CD4-positive, alpha-beta T cell treated with Interleukin-21 for 1 hour (primary cell): ENCODE results near the gene BEGAIN.

Source experiments
- DNase-seq: peaks from one replicate; pipeline ENCODE4 v3.0.0-alpha.2; 2020

The BEGAIN gene

DNA sequence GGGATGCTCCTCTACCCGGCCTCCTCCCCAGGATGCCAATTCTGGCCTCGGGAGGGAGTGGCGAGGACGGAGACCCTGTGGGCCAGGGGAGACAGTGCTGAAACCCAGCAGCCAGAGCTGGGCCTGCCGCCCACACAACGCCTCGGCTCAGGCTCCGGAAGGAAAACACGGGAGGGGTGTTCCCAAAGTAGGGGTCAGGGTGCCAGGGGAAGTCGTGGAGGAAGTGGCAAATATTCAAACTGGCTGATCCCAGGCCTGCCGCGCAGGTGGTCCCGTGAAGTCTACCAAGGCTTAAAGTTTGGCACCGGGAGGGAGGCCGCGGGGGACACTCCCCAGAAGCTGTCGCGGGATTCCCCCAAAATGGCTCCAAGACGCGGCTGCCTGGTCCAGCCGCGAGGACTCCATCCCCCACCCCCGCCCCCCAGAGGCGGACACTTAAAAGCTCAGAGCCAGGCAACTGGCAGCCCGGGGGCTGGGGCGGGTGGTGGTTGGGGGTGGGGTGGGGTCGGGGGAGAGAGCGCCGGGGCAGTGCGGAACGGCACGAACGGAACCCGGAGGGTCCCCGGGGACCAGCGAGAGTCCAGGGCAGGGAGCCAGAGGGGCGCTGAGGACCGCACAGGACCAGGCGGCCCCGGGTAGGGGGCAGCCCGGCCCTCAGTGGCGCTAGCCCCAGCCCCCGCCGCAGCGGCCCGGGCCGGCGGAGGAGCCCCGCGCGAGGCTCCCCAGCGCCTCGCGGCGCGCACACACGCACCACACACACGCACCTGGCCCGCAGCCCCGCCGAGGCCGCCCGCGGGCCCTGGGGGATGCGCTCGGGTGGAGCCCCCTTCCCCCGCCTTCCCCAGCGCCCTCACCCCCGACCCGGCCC, 20.0 kb downstream of the BEGAIN start:
- DNase-seq = no peak

DNA sequence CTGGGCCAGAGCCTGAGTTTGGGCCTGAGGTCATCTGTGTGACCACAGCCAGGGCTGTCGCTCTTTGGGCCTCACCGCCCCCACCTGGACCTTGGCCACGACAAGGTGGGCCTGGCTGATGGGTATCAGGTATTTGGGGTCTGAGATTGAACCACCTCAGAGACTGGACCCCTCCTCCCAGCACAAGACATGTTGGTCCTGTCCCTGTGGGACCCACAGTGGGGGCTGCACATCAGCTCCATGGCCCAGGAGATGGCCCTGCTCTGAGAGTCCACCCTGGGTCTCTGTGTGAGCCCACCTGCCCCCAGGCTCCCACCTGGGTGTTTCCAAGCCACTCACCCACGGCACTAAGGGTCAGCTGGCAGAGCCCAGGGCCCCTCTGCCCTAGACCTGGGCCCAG, 20.6 kb downstream of the BEGAIN start:
- no peak for DNase-seq

DNA sequence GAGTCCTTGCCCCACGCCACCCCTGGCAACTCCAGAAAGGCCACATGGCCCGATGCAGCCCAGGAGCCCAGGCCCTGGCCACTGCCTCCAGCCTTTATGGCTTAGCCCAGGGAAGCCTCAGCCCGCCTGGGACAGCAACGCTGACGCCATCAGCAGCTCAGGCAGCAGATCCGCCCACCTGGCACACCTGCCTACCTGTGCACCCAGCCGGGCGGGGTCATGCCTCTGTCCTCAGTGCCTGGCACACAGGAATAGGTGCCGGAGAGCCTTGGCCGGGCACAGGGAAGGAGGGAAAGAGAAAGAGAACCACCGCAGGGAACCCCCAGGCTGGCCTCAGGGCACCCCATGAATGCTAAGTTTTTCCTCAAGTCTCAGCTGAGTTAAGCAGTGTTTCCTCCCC, 21.1 kb downstream of the BEGAIN start:
- no peak for DNase-seq

DNA sequence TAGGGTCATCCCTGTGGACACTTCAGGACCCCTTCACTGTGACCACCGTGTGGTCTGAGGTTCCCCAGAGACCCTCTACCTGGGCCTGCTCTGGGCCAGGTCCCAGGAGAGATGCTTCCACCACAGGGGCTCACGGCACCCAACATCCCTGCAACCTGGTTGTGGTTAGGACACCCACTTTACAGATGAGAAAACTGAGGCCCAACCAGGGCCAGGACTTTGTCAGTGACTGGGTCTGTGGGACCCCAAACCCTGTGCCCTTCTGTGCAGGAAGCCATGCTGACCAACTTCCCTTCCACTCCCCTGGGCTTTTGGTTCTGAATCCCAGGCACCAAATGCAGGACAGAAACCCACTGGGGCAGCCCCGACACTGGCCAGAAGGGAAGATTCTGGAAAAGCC, 21.6 kb downstream of the BEGAIN start:
- DNase-seq = no peak

DNA sequence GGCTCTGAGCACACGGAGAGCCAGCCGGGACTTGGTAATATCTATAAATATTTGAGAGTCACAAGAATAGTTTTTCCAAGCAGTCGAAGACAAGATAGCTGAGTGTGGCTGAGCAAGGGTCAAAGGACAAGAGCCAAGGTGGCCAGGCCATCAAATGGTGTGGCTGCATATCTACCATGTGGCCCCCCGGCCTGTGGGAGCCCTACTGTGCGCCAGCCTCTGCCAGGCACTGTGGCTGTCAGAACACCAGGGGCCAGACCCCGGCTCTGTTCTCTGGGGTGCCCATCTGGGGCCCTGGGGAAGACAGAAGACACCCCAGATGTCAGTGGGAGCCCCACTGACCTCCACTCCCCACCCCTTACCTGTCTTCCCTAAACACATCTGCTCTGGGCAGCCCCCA, 22.7 kb downstream of the BEGAIN start:
- DNase-seq = no peak

DNA sequence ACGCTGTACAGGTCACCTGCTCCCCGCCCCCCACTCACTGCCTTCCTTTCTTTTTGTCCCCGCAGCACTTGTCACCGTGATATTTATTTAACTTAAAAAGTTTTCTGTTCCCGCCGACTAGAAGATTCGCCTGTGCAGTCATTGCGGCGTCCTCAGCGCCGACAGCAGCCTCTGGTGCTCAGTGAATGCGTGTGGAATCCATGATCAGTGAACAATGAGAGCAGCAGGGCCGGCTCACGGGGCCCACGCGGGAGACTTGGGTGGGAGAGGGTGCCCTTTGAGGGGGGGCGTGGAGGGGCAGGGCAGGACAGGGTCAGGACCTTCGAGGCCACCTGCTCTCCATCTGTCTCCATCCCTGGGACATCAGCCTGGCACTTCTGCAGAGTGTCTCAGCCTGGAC, 24.5 kb downstream of the BEGAIN start:
- DNase-seq = no peak

DNA sequence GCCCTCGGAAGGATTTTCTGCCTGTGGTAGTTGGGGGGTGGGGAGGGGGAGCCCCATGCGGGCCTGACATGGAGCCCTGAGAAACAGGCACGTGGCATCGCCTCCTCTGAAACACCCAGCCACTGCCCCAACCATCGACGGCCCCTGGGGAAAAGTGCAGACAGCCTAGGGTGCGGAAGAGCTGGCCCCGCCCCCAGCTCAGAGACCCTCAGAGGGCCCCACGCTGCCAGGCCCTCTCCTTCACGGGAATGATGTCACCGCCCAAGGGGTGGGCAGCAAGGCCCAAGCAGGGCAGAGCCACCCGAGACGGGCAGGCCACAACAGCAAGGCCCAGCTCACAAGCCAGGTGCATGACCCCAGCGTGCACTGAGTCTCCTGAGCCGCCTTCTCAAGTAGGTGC, 26.2 kb downstream of the BEGAIN start:
- DNase-seq = no peak

DNA sequence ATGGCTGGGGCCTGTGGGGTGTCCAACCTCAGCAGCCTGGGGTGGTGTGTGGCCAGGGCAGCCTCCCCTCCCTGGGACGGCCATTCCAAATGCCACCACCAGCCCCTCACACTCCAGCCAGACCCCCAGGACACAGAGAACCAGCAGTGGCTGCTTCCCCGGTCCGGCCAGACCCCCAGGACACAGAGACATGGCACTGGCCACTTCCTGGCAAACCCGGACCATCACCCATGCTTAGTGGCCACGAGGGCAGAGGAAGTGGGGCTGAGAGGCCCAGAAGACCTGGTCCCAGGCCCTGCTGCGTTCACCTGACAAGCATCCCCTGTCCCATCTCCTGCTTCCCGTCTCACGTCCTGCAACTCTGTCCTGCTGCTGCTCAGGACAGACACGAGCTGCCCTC, 26.7 kb downstream of the BEGAIN start:
- DNase-seq = no peak

DNA sequence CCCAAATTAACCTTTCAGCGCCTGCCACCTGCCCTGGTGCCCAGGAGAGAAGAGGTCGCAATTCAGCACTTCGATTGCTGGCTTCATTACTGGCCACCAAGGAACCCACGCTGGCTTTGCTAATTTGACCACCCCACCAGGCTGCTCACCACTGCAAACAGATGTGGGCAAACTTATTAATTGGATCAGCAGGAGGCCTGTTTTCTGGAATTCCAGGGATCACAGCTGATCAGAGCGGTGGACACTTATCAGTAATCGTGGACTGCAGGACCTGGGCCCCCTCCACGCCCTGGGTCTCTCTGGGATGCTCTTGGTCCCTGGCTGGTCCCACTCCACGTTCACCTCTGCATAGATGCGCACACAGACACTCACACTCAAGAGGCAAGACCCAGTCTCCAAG, 27.8 kb downstream of the BEGAIN start:
- DNase-seq = no peak

DNA sequence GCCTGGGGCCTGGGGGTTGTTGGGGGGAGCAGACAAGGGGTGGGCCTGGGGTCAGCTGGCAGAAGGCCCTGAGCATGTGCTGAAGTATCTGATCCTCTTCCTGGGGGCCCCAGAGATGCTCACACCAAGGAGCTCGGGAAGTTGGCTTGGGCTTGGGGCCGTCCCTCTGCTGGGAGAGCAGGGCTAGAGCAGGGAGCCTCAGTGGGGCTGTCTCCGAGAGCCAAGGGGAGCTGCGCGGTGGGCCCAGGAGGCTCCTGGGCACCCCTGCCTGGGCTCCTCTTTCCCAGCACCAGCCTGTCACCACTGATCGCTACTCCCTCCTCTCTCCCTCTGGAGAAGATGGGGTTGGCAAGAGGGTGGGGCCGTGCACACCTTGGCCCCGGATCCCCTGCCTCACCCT, 28.3 kb downstream of the BEGAIN start:
- DNase-seq = no peak

DNA sequence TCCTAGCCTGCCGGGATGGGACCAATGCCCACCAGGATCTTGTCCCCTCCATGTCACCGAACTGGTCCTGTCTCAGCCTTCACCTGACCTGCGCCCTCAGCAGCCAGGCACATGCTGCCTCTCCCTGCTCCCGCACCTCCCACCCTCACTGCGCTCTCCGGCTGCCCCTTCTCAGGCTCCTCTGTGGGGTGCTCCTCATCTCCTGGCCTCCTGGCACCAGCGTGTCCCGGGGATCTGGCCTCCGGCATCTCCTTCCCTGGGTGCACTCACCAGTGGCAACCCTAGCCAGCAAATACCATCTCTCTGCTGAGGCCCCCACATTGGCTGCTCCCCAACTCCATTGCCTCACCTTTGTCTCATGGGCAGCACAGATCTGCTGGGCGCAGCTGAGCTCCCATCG, 29.0 kb downstream of the BEGAIN start:
- DNase-seq = no peak

DNA sequence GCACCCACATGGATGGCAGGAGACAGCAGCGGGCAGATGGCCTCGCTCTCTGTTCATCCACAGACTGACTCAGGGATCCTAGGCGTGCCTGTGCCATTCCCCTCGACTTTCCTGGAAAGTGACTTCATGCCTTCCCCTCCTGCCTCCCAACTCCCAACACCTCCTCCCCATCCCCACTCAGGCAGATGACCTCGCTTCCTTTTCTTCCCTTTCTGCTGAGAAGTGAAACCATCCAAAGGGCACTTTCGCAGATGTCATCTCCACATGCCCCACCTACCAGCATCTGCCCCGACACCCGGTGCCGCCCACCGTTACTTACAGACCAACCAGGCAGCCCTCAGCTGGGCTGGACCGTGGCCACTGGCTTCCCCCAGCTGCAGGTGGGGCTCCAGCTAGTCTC, 29.6 kb downstream of the BEGAIN start:
- no peak for DNase-seq

DNA sequence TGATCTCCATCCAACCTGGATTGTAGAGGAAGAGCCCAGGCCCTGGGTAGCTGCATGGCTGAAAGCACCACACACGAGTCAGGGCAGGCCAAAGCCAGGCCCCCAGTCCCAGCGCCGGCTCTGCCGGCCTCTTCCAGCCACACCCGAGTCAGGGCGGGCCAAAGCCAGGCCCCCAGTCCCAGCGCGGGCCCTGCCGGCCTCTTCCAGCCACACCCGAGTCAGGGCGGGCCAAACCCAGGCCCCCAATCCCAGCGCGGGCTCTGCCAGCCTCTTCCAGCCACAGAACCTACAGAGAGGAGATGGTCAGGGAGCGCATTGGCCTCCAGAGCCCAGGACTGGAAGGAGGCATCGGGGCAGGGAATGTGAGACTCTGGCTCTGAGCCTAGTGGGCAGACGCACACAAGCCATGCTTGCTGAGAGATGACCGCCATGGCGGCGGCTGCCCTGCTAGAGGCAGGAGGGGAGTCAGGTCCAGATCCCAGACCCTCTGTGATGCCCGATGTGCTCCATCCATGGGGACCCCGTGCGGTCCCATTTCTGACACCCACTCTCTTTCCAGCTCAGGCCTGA, 30.2 kb downstream of the BEGAIN start:
- no peak for DNase-seq

DNA sequence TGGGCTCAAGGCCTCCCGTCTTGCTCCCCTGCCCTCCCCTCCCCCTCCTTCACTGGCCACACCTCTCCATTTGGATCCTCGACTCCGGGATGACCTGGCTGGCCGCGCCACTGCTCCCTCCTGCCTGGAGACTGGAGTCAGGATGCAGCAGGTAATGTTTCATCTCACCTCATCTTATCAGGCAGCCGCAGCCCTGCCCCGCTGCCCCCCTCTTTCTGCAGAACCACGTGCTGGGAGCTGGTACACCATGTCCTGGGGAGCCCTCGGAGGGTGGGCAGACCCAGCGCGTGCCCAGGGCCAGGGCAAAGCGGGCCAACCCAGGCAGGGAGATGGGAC, 31.1 kb downstream of the BEGAIN start:
- DNase-seq = no peak

DNA sequence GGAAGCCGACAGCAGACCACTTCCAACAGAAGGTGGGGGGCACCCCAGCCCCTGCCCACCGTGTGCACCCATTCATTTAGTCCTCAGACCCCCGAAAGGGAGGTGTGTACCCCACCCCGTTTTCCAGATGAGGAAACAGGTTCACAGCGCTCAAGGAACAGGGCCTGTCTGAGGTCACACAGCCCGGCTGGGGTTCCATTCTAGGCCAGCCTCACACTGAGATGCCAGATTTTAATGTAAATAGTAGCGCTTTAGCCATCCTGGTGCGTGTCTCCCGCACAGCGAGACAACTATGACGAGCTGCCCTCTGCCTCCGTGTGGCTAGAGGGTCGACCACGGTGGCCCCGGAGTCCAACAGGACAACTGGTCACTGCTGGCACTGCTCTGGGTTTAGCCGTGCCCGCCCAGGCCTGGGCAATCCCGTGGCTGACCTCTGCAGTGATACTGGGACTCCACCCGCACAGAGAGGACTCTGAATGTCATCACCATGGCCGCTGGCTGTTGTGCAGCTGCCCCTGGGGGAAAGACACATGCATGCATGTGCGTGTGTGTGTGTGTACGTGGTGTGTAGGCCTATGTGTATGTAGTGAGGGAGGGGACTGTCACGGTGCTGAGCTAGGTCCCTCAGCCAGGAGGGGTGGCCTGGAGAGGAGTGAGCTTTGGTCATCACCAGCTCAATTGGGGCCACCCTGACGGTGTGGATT, 31.6 kb downstream of the BEGAIN start:
- DNase-seq = no peak

DNA sequence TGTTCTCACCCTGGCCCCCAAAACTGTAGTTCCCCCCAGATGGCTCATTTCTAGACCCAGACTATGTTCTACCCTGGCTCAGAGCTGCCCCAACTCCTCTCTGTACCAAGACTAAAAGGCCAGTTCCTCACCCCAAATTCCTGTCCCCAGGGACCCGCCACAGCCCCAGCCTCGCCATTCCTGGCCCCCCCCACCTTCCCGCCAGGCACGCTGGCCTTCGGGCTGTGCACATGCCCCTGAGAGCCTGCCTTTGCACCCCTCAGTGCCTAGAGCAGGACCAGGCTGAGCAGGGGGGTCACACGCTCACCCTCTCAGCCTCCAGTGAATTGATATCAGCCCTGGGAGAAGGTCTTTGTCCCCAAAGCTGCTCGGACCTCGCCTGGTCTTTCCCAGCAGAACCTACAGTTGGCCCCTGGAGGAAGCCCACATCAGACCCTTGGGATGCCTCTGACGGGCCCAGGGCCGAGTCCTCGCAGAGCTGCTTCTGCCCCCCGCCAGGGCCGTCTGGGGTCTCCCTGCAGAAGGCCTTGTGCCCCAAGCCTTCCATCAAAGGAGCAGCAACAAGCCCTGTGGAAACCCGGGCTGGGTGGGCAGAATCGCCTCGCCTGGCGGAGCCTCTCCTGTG, 32.4 kb downstream of the BEGAIN start:
- no peak for DNase-seq

DNA sequence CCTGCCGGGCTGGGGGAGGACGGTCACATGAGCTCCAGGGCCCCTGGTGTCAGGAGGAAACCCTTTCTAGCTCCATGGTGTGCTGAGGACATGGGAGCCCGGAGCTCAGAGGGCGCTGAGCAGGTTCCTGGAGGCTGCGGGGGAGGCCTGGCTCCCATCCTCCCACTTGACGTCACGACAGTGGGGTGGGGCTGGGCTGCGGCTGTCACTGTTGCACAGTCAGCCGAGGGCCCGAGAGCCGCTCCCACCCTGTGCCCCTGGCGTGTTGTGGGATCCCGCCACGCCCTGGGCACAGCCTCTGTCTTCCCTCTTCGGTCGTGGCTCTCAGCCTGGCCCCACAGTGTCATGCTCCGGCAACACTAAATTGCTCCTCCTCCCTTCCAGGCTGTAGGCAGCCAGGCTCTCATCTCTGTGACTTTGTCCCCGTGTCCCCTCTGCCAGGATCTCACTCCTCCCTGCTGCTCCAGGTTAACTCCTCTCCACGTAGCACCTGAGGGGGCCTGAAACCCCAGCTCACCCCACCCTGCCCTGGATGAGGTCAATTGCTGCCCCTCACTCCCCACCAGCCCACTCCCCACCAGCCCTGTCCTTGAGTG, 33.0 kb downstream of the BEGAIN start:
- peak; percentile 25 for DNase-seq

DNA sequence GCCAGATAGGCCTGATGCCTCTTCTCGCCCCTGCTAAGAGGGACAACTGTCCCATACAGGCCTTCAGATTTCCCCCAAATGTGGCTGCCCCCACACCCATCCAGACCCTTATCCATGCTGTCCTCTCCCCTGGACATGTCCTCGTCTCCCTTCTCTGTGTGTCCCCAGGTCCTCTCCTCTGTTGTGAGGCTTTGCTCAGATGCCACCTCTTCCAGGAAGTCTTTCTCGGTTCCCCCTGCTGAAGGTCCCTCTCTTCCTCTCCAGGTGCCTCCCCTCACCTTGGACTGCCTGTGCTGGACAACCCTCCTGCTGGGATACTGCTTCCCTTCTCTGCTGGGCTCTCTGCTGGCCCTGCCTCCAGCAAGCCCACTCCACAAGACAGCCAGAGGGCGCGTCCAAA, 33.7 kb downstream of the BEGAIN start:
- no peak for DNase-seq

DNA sequence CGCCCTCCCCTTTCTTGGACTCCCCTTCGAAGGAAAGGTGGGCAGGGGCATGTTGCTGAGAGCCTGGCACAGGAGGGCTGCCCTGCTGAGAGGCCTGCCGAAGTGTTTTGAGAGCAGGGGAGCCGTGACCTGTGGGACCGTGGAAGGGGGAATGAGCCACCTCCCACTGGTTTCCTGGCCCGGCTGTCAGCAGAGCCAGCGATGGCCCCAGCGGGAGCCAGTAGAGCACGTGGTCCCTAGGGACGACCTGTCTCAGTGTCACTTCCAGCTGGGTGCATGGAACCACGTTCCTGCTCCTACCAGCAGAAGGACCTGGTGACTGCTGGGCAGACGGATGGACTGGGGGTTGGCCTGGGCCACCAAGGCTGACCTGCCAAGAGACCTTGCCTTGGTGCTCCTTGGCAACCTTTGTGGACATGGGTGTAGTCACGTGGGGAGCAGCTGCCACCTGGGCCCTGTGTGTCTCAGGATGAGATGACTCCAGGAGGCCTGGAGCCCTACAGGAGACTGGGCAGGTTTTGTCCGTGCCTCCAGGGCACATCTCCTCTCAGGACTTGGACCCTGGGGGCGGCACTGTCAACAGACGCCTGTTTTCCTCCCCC, 34.6 kb downstream of the BEGAIN start:
- no peak for DNase-seq

DNA sequence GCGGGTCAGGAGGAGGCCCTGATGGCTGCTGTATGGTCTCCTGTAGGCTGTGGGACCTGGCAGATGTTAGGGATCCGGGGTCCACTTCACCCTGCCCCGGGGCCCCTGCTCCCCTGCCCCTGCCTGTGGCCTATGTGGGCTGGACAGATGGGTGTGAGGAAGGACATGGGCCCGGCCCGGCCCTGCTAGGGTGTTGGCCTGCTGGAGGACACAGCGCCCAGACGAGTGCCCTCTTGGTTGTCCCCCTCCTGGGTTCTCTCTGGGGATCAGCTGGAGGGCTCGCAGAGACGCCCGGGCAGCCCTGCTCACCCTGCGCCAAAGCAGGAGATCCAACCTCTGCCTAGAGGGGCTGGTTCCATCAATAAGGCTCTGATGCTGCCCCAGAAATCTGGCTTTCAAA, 36.2 kb downstream of the BEGAIN start:
- DNase-seq = no peak

DNA sequence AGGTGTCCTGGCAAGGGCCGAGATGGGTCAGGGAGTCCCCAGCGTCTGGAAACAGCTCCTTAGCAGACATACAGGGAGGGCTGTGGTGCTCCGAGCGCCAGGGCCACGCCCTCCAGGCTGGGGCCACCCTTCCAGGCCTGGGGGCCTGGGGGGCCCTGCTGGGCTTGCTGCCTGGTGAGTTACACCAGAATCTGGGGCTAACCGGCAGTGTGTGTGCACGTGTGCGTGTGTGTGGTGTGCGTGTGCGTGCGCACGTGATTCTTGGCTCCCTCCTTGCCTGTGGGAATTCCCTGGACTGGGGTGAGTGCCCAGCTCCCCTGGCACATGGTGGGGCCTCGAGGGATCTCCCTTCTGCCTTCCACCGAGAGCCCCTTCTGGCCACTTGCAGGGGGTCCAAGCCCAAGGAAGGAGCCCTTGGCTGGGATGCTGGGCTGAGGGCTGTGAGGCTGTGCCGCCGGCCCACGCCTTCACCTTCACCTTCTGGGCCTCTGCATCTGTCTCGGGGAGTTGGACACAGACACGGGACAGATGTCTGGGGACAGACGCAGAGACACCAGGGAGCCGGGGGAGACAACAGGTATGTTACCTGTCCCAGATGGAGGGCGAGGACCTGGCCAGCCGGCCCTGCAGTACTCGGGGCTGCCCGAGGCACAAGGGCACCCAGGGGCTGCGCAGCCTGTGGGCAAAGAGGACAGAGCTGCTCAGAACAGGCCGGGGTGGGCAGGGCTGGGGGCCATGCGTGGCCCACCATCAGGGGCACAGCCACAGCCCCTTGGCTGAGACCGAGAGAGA, 37.2 kb downstream of the BEGAIN start:
- DNase-seq = no peak

DNA sequence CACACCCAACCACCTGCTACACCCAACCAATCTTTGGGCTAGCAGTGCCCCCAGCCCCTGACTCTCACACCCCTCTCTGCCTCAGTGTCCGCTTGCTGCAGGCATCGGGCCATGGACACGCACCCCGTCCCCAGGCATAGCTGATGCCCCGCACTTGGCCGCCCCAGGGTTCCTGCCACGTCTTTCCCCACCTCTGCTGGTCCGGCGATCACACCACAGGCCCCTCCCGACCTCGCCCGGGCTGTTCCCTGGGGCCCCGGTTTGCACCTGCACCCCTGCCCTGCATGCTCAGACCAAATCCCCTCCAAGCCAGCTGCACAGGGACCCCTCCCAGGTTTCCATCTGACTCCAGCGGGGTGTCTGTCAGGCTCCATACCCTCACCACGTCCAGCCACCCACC, 38.3 kb downstream of the BEGAIN start:
- DNase-seq = no peak
